ENCODE data around the gene CIDEA.

CIDEA gene

GRCh38 chr18:12306752-12307700 is 52.9 kb downstream of the CIDEA start:
- TF ChIP-seq ESRRG (CRISPR knock-in tag; IDR thresholded peaks at IDR 0.05): no peak
- TF ChIP-seq, protein P1, sequence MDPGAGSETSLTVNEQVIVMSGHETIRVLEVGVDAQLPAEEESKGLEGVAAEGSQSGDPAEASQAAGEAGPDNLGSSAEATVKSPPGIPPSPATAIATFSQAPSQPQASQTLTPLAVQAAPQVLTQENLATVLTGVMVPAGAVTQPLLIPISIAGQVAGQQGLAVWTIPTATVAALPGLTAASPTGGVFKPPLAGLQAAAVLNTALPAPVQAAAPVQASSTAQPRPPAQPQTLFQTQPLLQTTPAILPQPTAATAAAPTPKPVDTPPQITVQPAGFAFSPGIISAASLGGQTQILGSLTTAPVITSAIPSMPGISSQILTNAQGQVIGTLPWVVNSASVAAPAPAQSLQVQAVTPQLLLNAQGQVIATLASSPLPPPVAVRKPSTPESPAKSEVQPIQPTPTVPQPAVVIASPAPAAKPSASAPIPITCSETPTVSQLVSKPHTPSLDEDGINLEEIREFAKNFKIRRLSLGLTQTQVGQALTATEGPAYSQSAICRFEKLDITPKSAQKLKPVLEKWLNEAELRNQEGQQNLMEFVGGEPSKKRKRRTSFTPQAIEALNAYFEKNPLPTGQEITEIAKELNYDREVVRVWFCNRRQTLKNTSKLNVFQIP (CRISPR knock-in tag; IDR thresholded peaks at IDR 0.05; ENCODE audit: borderline replicate concordance, low read depth): no peak
- TF ChIP-seq ZFP3 (CRISPR knock-in tag; IDR thresholded peaks at IDR 0.05): peak; percentile 94

GRCh38 chr18:12307701-12308385 is 53.7 kb downstream of the CIDEA start, which contains the start of gene TUBB6:
Gene TUBB6 (plus strand): TSS chr18:12308241. CDS start chr18:12308293, 52 bp downstream.
- no peak for TF ChIP-seq GLIS3 (CRISPR knock-in tag; IDR thresholded peaks at IDR 0.05)
- TF ChIP-seq CSDC2 (CRISPR knock-in tag; IDR thresholded peaks at IDR 0.05): no peak
- TF ChIP-seq ZC3H10 (CRISPR knock-in tag; IDR thresholded peaks at IDR 0.05): no peak
- TF ChIP-seq TOX (CRISPR knock-in tag; IDR thresholded peaks at IDR 0.05; ENCODE audit: borderline replicate concordance): no peak
- no peak for TF ChIP-seq ZNF8 (CRISPR knock-in tag; IDR thresholded peaks at IDR 0.05)
- no peak for TF ChIP-seq ZNF565 (CRISPR knock-in tag; conservative IDR thresholded peaks at IDR 0.05; ENCODE audit: low read depth)
- TF ChIP-seq ZFP30 (CRISPR knock-in tag; IDR thresholded peaks at IDR 0.05): no peak
- TF ChIP-seq, protein P2, sequence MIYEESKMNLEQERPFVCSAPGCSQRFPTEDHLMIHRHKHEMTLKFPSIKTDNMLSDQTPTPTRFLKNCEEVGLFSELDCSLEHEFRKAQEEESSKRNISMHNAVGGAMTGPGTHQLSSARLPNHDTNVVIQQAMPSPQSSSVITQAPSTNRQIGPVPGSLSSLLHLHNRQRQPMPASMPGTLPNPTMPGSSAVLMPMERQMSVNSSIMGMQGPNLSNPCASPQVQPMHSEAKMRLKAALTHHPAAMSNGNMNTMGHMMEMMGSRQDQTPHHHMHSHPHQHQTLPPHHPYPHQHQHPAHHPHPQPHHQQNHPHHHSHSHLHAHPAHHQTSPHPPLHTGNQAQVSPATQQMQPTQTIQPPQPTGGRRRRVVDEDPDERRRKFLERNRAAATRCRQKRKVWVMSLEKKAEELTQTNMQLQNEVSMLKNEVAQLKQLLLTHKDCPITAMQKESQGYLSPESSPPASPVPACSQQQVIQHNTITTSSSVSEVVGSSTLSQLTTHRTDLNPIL (CRISPR knock-in tag; IDR thresholded peaks at IDR 0.05; ENCODE audit: low read depth): no peak
- TF ChIP-seq, protein P3, sequence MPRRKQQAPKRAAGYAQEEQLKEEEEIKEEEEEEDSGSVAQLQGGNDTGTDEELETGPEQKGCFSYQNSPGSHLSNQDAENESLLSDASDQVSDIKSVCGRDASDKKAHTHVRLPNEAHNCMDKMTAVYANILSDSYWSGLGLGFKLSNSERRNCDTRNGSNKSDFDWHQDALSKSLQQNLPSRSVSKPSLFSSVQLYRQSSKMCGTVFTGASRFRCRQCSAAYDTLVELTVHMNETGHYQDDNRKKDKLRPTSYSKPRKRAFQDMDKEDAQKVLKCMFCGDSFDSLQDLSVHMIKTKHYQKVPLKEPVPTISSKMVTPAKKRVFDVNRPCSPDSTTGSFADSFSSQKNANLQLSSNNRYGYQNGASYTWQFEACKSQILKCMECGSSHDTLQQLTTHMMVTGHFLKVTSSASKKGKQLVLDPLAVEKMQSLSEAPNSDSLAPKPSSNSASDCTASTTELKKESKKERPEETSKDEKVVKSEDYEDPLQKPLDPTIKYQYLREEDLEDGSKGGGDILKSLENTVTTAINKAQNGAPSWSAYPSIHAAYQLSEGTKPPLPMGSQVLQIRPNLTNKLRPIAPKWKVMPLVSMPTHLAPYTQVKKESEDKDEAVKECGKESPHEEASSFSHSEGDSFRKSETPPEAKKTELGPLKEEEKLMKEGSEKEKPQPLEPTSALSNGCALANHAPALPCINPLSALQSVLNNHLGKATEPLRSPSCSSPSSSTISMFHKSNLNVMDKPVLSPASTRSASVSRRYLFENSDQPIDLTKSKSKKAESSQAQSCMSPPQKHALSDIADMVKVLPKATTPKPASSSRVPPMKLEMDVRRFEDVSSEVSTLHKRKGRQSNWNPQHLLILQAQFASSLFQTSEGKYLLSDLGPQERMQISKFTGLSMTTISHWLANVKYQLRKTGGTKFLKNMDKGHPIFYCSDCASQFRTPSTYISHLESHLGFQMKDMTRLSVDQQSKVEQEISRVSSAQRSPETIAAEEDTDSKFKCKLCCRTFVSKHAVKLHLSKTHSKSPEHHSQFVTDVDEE (CRISPR knock-in tag; IDR thresholded peaks at IDR 0.05): no peak
- TF ChIP-seq, protein P1 (CRISPR knock-in tag; IDR thresholded peaks at IDR 0.05; ENCODE audit: borderline replicate concordance, low read depth): no peak
- no peak for TF ChIP-seq ZFP3 (CRISPR knock-in tag; IDR thresholded peaks at IDR 0.05)
- TF ChIP-seq BACH2 (CRISPR knock-in tag; IDR thresholded peaks at IDR 0.05; ENCODE audit: borderline replicate concordance): no peak
- no peak for TF ChIP-seq RARB (CRISPR knock-in tag; IDR thresholded peaks at IDR 0.05)
- TF ChIP-seq OSR1 (CRISPR knock-in tag; IDR thresholded peaks at IDR 0.05): no peak
- no peak for TF ChIP-seq ARNTL (CRISPR knock-in tag; IDR thresholded peaks at IDR 0.05; ENCODE audit: borderline replicate concordance, low read depth)
- TF ChIP-seq, protein P4, sequence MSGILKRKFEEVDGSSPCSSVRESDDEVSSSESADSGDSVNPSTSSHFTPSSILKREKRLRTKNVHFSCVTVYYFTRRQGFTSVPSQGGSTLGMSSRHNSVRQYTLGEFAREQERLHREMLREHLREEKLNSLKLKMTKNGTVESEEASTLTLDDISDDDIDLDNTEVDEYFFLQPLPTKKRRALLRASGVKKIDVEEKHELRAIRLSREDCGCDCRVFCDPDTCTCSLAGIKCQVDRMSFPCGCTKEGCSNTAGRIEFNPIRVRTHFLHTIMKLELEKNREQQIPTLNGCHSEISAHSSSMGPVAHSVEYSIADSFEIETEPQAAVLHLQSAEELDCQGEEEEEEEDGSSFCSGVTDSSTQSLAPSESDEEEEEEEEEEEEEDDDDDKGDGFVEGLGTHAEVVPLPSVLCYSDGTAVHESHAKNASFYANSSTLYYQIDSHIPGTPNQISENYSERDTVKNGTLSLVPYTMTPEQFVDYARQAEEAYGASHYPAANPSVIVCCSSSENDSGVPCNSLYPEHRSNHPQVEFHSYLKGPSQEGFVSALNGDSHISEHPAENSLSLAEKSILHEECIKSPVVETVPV (CRISPR knock-in tag; IDR thresholded peaks at IDR 0.05): no peak
- TF ChIP-seq ISL1 (CRISPR knock-in tag; IDR thresholded peaks at IDR 0.05): no peak
- TF ChIP-seq, protein P5, sequence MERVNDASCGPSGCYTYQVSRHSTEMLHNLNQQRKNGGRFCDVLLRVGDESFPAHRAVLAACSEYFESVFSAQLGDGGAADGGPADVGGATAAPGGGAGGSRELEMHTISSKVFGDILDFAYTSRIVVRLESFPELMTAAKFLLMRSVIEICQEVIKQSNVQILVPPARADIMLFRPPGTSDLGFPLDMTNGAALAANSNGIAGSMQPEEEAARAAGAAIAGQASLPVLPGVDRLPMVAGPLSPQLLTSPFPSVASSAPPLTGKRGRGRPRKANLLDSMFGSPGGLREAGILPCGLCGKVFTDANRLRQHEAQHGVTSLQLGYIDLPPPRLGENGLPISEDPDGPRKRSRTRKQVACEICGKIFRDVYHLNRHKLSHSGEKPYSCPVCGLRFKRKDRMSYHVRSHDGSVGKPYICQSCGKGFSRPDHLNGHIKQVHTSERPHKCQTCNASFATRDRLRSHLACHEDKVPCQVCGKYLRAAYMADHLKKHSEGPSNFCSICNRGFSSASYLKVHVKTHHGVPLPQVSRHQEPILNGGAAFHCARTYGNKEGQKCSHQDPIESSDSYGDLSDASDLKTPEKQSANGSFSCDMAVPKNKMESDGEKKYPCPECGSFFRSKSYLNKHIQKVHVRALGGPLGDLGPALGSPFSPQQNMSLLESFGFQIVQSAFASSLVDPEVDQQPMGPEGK (CRISPR knock-in tag; IDR thresholded peaks at IDR 0.05; ENCODE audit: borderline replicate concordance): no peak
- no peak for TF ChIP-seq TCF4 (CRISPR knock-in tag; IDR thresholded peaks at IDR 0.05; ENCODE audit: borderline replicate concordance)
- ATAC-seq: peak; percentile 71

More at GRCh38 chr18:12306752-12307700, 52.9 kb downstream of the CIDEA start:
- ATAC-seq: peak; percentile 62
